ENCODE results near the gene PANK1. TPM values are rescaled to one million over a fixed set of nuclear protein-coding genes. Genes with fewer than 3 reads are reported as not detected.

The PANK1 gene
- total RNA-seq, 2 experiments from 2014 or later: 2.3 to 3.9 TPM

DNA sequence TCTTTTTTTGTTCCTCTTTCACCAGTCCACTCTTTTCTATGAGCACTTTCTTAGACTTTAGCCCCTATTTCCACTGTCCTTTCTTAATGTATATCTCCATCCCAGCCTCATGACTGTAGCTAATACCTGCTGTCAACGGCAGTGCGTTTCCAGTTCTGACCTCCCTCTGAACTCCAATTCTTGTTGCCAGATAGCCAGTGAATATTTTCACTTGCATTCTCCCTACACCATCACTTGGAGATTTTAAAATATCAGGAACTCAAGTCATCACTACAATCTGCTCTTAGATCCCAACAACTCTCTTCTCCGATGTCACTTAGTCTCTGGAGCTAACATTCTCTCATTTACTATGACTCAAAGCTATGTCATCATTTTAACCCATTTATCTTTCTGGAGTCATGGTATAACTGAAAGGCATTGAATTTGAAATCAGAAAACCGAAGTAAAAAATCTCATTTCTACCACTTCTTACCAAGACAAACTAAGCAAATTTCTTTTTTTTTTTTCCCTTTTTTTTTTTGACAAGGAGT is 104.6 kb downstream of the PANK1 start:
- no peak for ATAC-seq
- ChIA-PET POLR2A (no interaction called here), CTCF (no interaction called here)
- Mint-ChIP-seq H3K9me3 (no peaks in the 10 kb centered on the region), H3K27ac (no peak overlapping the region), H3K27me3 (peaks cover 40% of the 10 kb centered on the region), H3K4me3 (no peak overlapping the region), H3K36me3 (ENCODE audit: low read depth) (no peaks in the 10 kb centered on the region), H3K4me1 (ENCODE audit: low read depth) (no peaks in the 10 kb centered on the region)
- TF ChIP-seq, protein P1, sequence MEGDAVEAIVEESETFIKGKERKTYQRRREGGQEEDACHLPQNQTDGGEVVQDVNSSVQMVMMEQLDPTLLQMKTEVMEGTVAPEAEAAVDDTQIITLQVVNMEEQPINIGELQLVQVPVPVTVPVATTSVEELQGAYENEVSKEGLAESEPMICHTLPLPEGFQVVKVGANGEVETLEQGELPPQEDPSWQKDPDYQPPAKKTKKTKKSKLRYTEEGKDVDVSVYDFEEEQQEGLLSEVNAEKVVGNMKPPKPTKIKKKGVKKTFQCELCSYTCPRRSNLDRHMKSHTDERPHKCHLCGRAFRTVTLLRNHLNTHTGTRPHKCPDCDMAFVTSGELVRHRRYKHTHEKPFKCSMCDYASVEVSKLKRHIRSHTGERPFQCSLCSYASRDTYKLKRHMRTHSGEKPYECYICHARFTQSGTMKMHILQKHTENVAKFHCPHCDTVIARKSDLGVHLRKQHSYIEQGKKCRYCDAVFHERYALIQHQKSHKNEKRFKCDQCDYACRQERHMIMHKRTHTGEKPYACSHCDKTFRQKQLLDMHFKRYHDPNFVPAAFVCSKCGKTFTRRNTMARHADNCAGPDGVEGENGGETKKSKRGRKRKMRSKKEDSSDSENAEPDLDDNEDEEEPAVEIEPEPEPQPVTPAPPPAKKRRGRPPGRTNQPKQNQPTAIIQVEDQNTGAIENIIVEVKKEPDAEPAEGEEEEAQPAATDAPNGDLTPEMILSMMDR (IDR thresholded peaks at IDR 0.05): no peak
- intact Hi-C loops (cut with micrococcal nuclease): no loop called here
- no peak for DNase-seq

DNA sequence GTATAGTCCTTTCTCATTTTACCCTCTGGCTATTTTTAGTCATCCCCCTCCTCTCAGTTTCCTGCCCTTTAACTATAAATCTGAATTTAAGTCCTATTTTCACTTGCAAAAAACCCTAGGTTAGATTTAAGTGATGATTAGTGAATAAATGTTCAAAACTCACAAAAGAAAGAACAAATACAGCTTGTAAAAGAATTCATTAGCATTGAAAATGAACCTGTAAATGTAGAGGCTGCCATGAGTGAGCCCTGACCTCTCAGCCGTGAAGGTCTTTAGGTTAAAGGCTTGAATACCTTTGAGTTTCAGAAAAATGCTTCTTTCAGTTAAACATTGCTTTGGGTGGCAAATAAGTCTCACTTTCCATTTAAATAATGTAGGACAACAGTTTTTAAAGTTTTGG is 107.7 kb downstream of the PANK1 start:
- DNase-seq (no peak), ATAC-seq (no peak)
- Mint-ChIP-seq H3K27me3 (peaks cover 61% of the 10 kb centered on the region), H3K9me3 (no peaks in the 10 kb centered on the region), H3K27ac (no peak overlapping the region), H3K4me1 (ENCODE audit: low read depth) (peaks cover 7% of the 10 kb centered on the region), H3K4me3 (no peak overlapping the region), H3K36me3 (ENCODE audit: low read depth) (no peaks in the 10 kb centered on the region)
- CTCF ChIA-PET: no interaction called here
- TF ChIP-seq, protein P1 (IDR thresholded peaks at IDR 0.05): no peak
- POLR2A ChIA-PET: no interaction called here
- intact Hi-C loops (cut with micrococcal nuclease): no loop called here

DNA sequence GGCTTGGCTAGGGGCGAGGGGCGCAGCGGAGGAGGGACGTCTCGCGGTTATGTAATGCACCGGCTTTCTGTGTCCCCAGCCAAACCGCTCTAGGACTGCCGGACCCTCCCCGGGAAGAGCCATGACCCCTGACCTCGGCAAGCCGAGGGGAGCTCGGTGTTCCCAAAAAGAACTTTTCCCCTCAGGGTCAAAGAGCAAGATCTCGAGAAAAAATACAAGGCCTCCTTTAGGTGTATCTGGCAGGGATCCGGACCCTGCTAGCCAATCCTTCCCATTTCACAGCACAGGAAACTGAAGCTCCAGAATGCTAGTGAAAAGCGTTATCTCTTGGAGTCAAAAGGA is 109.1 kb downstream of the PANK1 start:
- Mint-ChIP-seq H3K4me3 (no peak overlapping the region), H3K36me3 (ENCODE audit: low read depth) (no peaks in the 10 kb centered on the region), H3K27me3 (peaks cover 67% of the 10 kb centered on the region), H3K27ac (no peak overlapping the region), H3K9me3 (no peaks in the 10 kb centered on the region), H3K4me1 (ENCODE audit: low read depth) (peaks cover 7% of the 10 kb centered on the region)
- no peak for DNase-seq
- intact Hi-C loops (cut with micrococcal nuclease): no loop called here
- POLR2A ChIA-PET: no interaction called here
- TF ChIP-seq, protein P1 (IDR thresholded peaks at IDR 0.05): no peak
- CTCF ChIA-PET: interaction anchor here (1.0 kb wide), 1 partner anchor 8 kb away, joined by 3 read pairs; no protein-coding TSS in a partner anchor
- ATAC-seq: no peak

DNA sequence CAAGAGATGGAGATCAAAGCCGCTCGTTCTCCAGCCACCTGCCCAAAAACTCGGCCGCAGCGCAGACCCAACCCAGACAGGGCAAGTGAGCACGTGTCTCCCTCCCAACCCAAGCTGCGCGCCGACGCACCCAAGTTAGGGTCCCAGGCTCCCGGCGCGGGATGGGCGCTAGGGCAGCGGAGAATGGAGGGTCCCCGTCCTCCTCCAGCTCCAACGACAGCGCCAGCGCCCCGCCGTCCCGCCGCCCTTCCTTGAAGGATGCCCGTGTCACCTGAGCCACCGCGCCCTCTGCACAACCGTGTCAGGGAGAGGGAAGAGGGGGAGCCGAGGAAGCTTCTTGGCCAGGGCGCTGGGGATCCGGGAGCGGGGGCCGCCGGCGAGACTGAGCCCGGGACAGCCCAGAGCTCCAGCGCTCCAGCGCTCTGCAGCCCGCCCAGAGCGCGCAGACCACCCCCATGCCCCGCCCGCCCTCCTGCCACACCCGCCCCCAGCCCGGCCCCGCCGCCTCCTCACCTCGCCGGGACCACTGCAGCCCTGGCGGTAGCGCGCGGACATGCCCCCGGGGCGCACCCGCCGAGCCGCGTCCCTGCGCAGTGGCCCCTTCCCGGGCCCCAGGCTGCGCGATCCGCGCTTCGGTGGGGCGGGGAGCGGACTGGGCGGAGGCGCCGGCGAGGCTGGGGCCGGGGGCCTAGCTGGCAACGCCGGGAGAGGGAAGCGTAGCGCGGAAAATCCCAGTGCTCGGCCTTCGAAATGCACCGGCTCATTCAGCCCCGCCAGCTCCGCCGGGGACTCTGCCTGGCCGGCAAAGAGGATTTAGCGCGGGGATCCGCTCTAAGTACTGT is 109.7 kb downstream of the PANK1 start, which contains the start of gene SLC16A12:
Gene SLC16A12, minus strand, starts transcription at position 424 of the 842 bp plus-strand sequence. CDS start 73,016 bp downstream, outside the sequence.
- ATAC-seq: peak; percentile 30
- H3K4me3 Mint-ChIP-seq: no peak within 1 kb of the TSS
- DNase-seq: no peak
- H3K27ac Mint-ChIP-seq: no peak within 1 kb of the TSS
- H3K4me1 Mint-ChIP-seq (ENCODE audit: low read depth): peaks cover 7% of the 10 kb centered on the region
- ChIA-PET POLR2A (no interaction called here), CTCF (interaction anchor here (1.0 kb wide), 1 partner anchor 8 kb away, joined by 3 read pairs; no protein-coding TSS in a partner anchor)
- TF ChIP-seq, protein P1 (IDR thresholded peaks at IDR 0.05): no peak
- no peaks in the 10 kb centered on the region for H3K9me3 Mint-ChIP-seq
- intact Hi-C loops (cut with micrococcal nuclease): no loop called here
- no peaks in the 10 kb centered on the region for H3K36me3 Mint-ChIP-seq (ENCODE audit: low read depth)
- H3K27me3 Mint-ChIP-seq: peaks cover 66% of the 10 kb centered on the region

DNA sequence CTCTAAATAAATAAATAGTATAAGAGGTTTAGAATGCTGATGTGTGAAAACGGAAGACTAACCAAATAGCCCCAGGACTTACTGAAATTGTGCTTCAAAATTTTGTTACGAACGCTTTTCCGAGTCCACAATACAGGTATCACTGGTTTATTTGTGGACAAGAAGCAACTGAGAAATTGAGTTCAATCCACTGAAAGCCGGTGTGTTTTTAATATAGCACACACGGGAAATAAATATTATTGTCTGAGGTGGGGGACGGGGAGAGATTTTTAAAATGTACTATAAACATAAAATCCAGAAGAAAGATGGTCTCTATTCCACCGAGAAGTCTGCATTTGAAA is 110.2 kb downstream of the PANK1 start:
- TF ChIP-seq, protein P1 (IDR thresholded peaks at IDR 0.05): no peak
- Mint-ChIP-seq H3K36me3 (ENCODE audit: low read depth) (no peaks in the 10 kb centered on the region), H3K27me3 (peaks cover 64% of the 10 kb centered on the region), H3K4me1 (ENCODE audit: low read depth) (peaks cover 7% of the 10 kb centered on the region), H3K4me3 (no peak overlapping the region), H3K27ac (no peak overlapping the region), H3K9me3 (no peaks in the 10 kb centered on the region)
- intact Hi-C loops (cut with micrococcal nuclease): no loop called here
- no peak for DNase-seq
- no peak for ATAC-seq
- ChIA-PET POLR2A (no interaction called here), CTCF (no interaction called here)
